HEK293 (cell line): ENCODE measurements around the gene LXN.

Source experiments
- BCL6B ChIP-seq: fragments of 450-650 bp; formaldehyde crosslinking; IDR thresholded peaks from 2 replicates; pipeline ENCODE4 v1.5.1; 2017; ENCODE audit warnings: missing biosample characterization, missing genetic modification characterization
- GLIS1 ChIP-seq: fragments of 450-650 bp; formaldehyde crosslinking; IDR thresholded peaks from 2 replicates; pipeline ENCODE4 v1.5.1; 2016; ENCODE audit warnings: missing biosample characterization, missing genetic modification characterization
- KLF8 ChIP-seq: fragments of 450-650 bp; formaldehyde crosslinking; IDR thresholded peaks from 2 replicates; pipeline ENCODE4 v1.5.1; 2016; ENCODE audit warnings: missing biosample characterization, missing genetic modification characterization
- KLF9 ChIP-seq: fragments of 450-650 bp; formaldehyde crosslinking; IDR thresholded peaks from 2 replicates; pipeline ENCODE4 v1.5.1; 2016; ENCODE audit warnings: missing biosample characterization, missing genetic modification characterization, low read depth
- YY2 ChIP-seq: fragments of 450-650 bp; formaldehyde crosslinking; IDR thresholded peaks from 2 replicates; pipeline ENCODE4 v1.5.1; 2016; ENCODE audit warnings: missing biosample characterization, missing genetic modification characterization
- ZBTB20 ChIP-seq: fragments of 450-650 bp; formaldehyde crosslinking; IDR thresholded peaks from 2 replicates; pipeline ENCODE4 v1.5.1; 2016; ENCODE audit warnings: missing biosample characterization, missing genetic modification characterization
- ZBTB26 ChIP-seq: fragments of 450-650 bp; formaldehyde crosslinking; optimal IDR thresholded peaks from 2 replicates; pipeline ENCODE3; 2016; ENCODE audit warnings: missing biosample characterization, mild to moderate bottlenecking, missing genetic modification characterization
- ZBTB48 ChIP-seq: fragments of 450-650 bp; formaldehyde crosslinking; IDR thresholded peaks from 2 replicates; pipeline ENCODE4 v1.5.1; 2016; ENCODE audit warnings: missing biosample characterization, missing genetic modification characterization
- ZEB2 ChIP-seq: fragments of 450-650 bp; formaldehyde crosslinking; IDR thresholded peaks from 2 replicates; pipeline ENCODE4 v1.5.1; 2016; ENCODE audit warnings: missing biosample characterization, missing genetic modification characterization
- ZFP37 ChIP-seq: fragments of 450-650 bp; formaldehyde crosslinking; IDR thresholded peaks from 2 replicates; pipeline ENCODE4 v1.5.1; 2016; ENCODE audit warnings: missing biosample characterization, missing genetic modification characterization
- ZNF121 ChIP-seq: fragments of 450-650 bp; formaldehyde crosslinking; IDR thresholded peaks from 2 replicates; pipeline ENCODE4 v1.5.1; 2016; ENCODE audit warnings: missing biosample characterization, missing genetic modification characterization
- ZNF169 ChIP-seq: fragments of 450-650 bp; formaldehyde crosslinking; IDR thresholded peaks from 2 replicates; pipeline ENCODE4 v1.5.1; 2016; ENCODE audit warnings: missing biosample characterization, missing genetic modification characterization
- ZNF248 ChIP-seq: fragments of 450-650 bp; formaldehyde crosslinking; IDR thresholded peaks from 2 replicates; pipeline ENCODE4 v1.5.1; 2017; ENCODE audit warnings: missing biosample characterization, missing genetic modification characterization
- ZNF449 ChIP-seq: fragments of 450-650 bp; formaldehyde crosslinking; IDR thresholded peaks from 2 replicates; pipeline ENCODE4 v1.5.1; 2017; ENCODE audit warnings: missing biosample characterization, mild to moderate bottlenecking, missing genetic modification characterization, moderate library complexity
- ZNF561 ChIP-seq: fragments of 450-650 bp; IDR thresholded peaks from 2 replicates; pipeline ENCODE4 v1.5.1; 2018; ENCODE audit warnings: missing biosample characterization, missing genetic modification characterization, borderline replicate concordance
- ZNF571 ChIP-seq: fragments of 450-650 bp; formaldehyde crosslinking; IDR thresholded peaks from 2 replicates; pipeline ENCODE4 v1.5.0; 2017; ENCODE audit warnings: missing biosample characterization, missing genetic modification characterization
- ZNF621 ChIP-seq: fragments of 450-650 bp; formaldehyde crosslinking; IDR thresholded peaks from 2 replicates; pipeline ENCODE4 v1.5.1; 2017; ENCODE audit warnings: missing biosample characterization, missing genetic modification characterization
- ZNF624 ChIP-seq: fragments of 450-650 bp; formaldehyde crosslinking; IDR thresholded peaks from 2 replicates; pipeline ENCODE4 v1.5.1; 2017; ENCODE audit warnings: missing biosample characterization, missing genetic modification characterization
- ZNF645 ChIP-seq: fragments of 450-650 bp; formaldehyde crosslinking; IDR thresholded peaks from 2 replicates; pipeline ENCODE4; 2016; ENCODE audit warnings: missing biosample characterization, missing genetic modification characterization
- TF ChIP-seq, protein P1 (sequence below): fragments of 450-650 bp; formaldehyde crosslinking; IDR thresholded peaks from 2 replicates; pipeline ENCODE4 v1.5.1; 2016; ENCODE audit warnings: missing biosample characterization, missing genetic modification characterization
- TF ChIP-seq, protein P2 (sequence below): fragments of 450-650 bp; formaldehyde crosslinking; conservative IDR thresholded peaks from 2 replicates; pipeline ENCODE4 v1.5.1; 2016; ENCODE audit warnings: low read depth, missing biosample characterization, missing genetic modification characterization
- TF ChIP-seq, protein P3 (sequence below): fragments of 450-650 bp; formaldehyde crosslinking; IDR thresholded peaks from 2 replicates; pipeline ENCODE4 v1.5.1; 2016; ENCODE audit warnings: missing biosample characterization, missing genetic modification characterization
- TF ChIP-seq, protein P4 (sequence below): fragments of 450-650 bp; formaldehyde crosslinking; IDR thresholded peaks from 2 replicates; pipeline ENCODE4 v1.5.1; 2017; ENCODE audit warnings: missing biosample characterization, missing genetic modification characterization

The LXN gene

GRCh38 chr3:158644345-158644908 lies 28.0 kb downstream of the LXN start, which contains the start of gene GFM1 (continued):
- TF ChIP-seq, protein P1, sequence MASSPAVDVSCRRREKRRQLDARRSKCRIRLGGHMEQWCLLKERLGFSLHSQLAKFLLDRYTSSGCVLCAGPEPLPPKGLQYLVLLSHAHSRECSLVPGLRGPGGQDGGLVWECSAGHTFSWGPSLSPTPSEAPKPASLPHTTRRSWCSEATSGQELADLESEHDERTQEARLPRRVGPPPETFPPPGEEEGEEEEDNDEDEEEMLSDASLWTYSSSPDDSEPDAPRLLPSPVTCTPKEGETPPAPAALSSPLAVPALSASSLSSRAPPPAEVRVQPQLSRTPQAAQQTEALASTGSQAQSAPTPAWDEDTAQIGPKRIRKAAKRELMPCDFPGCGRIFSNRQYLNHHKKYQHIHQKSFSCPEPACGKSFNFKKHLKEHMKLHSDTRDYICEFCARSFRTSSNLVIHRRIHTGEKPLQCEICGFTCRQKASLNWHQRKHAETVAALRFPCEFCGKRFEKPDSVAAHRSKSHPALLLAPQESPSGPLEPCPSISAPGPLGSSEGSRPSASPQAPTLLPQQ: peak; percentile 64; the same call in 1 of the 2 replicates
- TF ChIP-seq ZNF169 (tag by site-specific recombination) (no peak), ZBTB48 (tag by site-specific recombination) (no peak; the same call in 1 of the 2 replicates), ZNF621 (tag by site-specific recombination) (no peak), ZEB2 (tag by site-specific recombination) (peak; percentile 82), ZFP37 (tag by site-specific recombination) (peak; percentile 92), ZBTB26 (tag by site-specific recombination) (peak; percentile 22), ZNF561 (tag by site-specific recombination) (no peak; the same call in 1 of the 2 replicates), KLF9 (tag by site-specific recombination) (0 out of 2 replicates have a peak, but pooled peaks have one; percentile 24), ZBTB20 (tag by site-specific recombination) (peak; percentile 25; the same call in 1 of the 2 replicates), ZNF121 (tag by site-specific recombination) (no peak), YY2 (peak; percentile 40; the same call in 1 of the 2 replicates), ZNF449 (tag by site-specific recombination) (no peak), ZNF645 (tag by site-specific recombination) (0 out of 2 replicates have a peak, but pooled peaks have one; percentile 20), ZNF624 (no peak), ZNF571 (no peak), KLF8 (tag by site-specific recombination) (peak; percentile 66), GLIS1 (tag by site-specific recombination) (peak; percentile 36; the same call in 1 of the 2 replicates), BCL6B (tag by site-specific recombination) (no peak), ZNF248 (tag by site-specific recombination) (no peak)
- TF ChIP-seq, protein P2, sequence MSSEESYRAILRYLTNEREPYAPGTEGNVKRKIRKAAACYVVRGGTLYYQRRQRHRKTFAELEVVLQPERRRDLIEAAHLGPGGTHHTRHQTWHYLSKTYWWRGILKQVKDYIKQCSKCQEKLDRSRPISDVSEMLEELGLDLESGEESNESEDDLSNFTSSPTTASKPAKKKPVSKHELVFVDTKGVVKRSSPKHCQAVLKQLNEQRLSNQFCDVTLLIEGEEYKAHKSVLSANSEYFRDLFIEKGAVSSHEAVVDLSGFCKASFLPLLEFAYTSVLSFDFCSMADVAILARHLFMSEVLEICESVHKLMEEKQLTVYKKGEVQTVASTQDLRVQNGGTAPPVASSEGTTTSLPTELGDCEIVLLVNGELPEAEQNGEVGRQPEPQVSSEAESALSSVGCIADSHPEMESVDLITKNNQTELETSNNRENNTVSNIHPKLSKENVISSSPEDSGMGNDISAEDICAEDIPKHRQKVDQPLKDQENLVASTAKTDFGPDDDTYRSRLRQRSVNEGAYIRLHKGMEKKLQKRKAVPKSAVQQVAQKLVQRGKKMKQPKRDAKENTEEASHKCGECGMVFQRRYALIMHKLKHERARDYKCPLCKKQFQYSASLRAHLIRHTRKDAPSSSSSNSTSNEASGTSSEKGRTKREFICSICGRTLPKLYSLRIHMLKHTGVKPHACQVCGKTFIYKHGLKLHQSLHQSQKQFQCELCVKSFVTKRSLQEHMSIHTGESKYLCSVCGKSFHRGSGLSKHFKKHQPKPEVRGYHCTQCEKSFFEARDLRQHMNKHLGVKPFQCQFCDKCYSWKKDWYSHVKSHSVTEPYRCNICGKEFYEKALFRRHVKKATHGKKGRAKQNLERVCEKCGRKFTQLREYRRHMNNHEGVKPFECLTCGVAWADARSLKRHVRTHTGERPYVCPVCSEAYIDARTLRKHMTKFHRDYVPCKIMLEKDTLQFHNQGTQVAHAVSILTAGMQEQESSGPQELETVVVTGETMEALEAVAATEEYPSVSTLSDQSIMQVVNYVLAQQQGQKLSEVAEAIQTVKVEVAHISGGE (tag by site-specific recombination): peak; percentile 97
- TF ChIP-seq, protein P3, sequence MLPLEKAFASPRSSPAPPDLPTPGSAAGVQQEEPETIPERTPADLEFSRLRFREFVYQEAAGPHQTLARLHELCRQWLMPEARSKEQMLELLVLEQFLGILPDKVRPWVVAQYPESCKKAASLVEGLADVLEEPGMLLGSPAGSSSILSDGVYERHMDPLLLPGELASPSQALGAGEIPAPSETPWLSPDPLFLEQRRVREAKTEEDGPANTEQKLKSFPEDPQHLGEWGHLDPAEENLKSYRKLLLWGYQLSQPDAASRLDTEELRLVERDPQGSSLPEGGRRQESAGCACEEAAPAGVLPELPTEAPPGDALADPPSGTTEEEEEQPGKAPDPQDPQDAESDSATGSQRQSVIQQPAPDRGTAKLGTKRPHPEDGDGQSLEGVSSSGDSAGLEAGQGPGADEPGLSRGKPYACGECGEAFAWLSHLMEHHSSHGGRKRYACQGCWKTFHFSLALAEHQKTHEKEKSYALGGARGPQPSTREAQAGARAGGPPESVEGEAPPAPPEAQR (tag by site-specific recombination): no peak
- TF ChIP-seq, protein P4, sequence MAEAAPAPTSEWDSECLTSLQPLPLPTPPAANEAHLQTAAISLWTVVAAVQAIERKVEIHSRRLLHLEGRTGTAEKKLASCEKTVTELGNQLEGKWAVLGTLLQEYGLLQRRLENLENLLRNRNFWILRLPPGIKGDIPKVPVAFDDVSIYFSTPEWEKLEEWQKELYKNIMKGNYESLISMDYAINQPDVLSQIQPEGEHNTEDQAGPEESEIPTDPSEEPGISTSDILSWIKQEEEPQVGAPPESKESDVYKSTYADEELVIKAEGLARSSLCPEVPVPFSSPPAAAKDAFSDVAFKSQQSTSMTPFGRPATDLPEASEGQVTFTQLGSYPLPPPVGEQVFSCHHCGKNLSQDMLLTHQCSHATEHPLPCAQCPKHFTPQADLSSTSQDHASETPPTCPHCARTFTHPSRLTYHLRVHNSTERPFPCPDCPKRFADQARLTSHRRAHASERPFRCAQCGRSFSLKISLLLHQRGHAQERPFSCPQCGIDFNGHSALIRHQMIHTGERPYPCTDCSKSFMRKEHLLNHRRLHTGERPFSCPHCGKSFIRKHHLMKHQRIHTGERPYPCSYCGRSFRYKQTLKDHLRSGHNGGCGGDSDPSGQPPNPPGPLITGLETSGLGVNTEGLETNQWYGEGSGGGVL (tag by site-specific recombination): no peak
